ENCODE results near the gene WNK1. TPM values are rescaled to one million over a fixed set of nuclear protein-coding genes. Genes with fewer than 3 reads are reported as not detected.

WNK1 gene
- total RNA-seq, 3 donors from 2014 or later = 173 to 192 (median 176) TPM

DNA sequence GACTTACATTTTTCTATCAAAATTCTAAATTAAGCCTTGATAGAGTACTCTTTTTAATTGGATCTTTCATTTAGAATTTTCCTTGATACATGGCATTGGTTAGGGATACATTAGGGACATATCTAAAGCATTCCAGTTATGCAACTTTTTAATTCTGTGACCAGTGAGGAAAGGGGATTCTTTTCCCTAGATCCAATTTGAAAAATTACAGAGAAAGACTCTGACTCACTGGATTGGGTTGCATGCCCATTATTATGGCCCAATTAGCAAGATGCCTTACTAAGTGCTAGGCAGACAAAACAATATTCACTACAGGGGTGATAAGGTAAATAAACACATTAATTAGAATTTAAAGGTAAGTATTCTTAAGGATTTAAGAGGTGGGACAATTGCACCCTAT lies 202.4 kb downstream of the WNK1 start:
- Histone ChIP-seq H3K36me3 (no peaks in the 10 kb centered on the region), H3K4me1 (no peaks in the 10 kb centered on the region), H3K27ac (no peak overlapping the region), H3K27me3 (no peaks in the 10 kb centered on the region), H3K4me3 (no peak overlapping the region), H3K9me3 (no peaks in the 10 kb centered on the region)
- no peak for TF ChIP-seq POLR2AphosphoS5 (IDR thresholded peaks at IDR 0.05)
- no peak for TF ChIP-seq CTCF (IDR thresholded peaks at IDR 0.05)
- no peak for TF ChIP-seq POLR2A (IDR thresholded peaks at IDR 0.05)
- DNase-seq (ENCODE audit: low spot score in 2 of 2) = no peak
- intact Hi-C loops (cut with DNase I; ENCODE audit: low total_unique reads) = no loop called here

GRCh38 chr12:955939-956338 lies 203.6 kb downstream of the WNK1 start:
- Histone ChIP-seq H3K27me3 (no peaks in the 10 kb centered on the region), H3K4me3 (no peak overlapping the region), H3K27ac (no peak overlapping the region), H3K36me3 (no peaks in the 10 kb centered on the region), H3K4me1 (no peaks in the 10 kb centered on the region), H3K9me3 (no peaks in the 10 kb centered on the region)
- TF ChIP-seq POLR2AphosphoS5 (IDR thresholded peaks at IDR 0.05) = no peak
- TF ChIP-seq POLR2A (IDR thresholded peaks at IDR 0.05) = no peak
- TF ChIP-seq CTCF (IDR thresholded peaks at IDR 0.05) = no peak
- no peak for DNase-seq (ENCODE audit: low spot score in 2 of 2)
- intact Hi-C loops (cut with DNase I; ENCODE audit: low total_unique reads) = no loop called here

DNA sequence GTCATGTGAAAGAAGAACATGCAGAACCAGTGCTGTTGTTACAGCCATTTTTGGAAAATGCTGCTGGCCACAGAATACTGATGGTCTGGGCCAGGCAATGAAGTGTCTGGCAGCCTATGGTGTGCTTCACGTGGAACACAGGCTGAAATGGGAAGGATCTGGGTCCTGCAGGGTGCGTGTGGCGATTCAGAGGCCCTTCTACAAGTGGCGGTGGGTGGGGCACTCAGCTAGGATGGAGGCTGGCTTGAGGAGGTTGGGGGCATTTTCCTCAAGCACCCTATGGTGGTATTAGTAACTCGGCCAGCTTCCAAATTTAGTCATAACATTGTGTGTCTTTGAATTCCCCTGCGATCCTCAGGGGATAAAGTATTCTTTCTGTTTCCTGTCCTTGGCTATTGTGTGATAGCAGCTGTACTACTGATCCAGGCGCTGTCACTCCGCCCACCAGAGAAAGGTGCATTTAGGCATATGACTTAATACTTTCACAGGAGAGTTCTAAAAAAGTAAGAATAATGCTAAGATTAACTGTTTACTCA lies 206.3 kb downstream of the WNK1 start:
- H3K4me3 ChIP-seq = no peak overlapping the region
- H3K27ac ChIP-seq = no peak overlapping the region
- no peak for TF ChIP-seq CTCF (IDR thresholded peaks at IDR 0.05)
- TF ChIP-seq POLR2A (IDR thresholded peaks at IDR 0.05) = no peak
- no peaks in the 10 kb centered on the region for H3K4me1 ChIP-seq
- no peaks in the 10 kb centered on the region for H3K9me3 ChIP-seq
- intact Hi-C loops (cut with DNase I; ENCODE audit: low total_unique reads) = no loop called here
- no peaks in the 10 kb centered on the region for H3K36me3 ChIP-seq
- H3K27me3 ChIP-seq = no peaks in the 10 kb centered on the region
- DNase-seq (ENCODE audit: low spot score in 2 of 2) = no peak

Other genes starting within 250 kb of the WNK1 start
- 10 to 100 TPM in 1 of 3 donors, 1 to 10 TPM in 2; 6.3 to 17.0 (median 6.9) TPM for gene NINJ2, start 89.1 kb upstream of the WNK1 start, total RNA-seq
- 10 to 100 TPM; 13.3 to 30.6 (median 19.0) TPM for gene RAD52, start 197.1 kb downstream of the WNK1 start, total RNA-seq
- 10 to 100 TPM; 47.4 to 63.4 (median 52.8) TPM for gene ERC1, start 238.6 kb downstream of the WNK1 start, total RNA-seq

Measured in breast epithelium (tissue), 4 donors.